GM12874 (cell line): ENCODE results near the gene NKD2.

Source experiments
- CTCF ChIP-seq: IDR thresholded peaks from 2 replicates; pipeline ENCODE4 v1.5.1; 2011; ENCODE audit warnings: low read depth, mild to moderate bottlenecking, control low read depth, low read length, moderate library complexity; ENCODE audit not compliant: insufficient read depth

NKD2 gene

GRCh38 chr5:962801-963200 is 45.8 kb upstream of the NKD2 start:
- no peak for TF ChIP-seq CTCF

- no peak for TF ChIP-seq CTCF
Measured at GRCh38 chr5:963310-963672, 45.3 kb upstream of the NKD2 start.

- TF ChIP-seq CTCF: no peak
Measured at GRCh38 chr5:963673-964531, 44.7 kb upstream of the NKD2 start.

GRCh38 chr5:964821-965220 is 43.8 kb upstream of the NKD2 start:
- no peak for TF ChIP-seq CTCF

GRCh38 chr5:965604-966344 is 42.8 kb upstream of the NKD2 start:
- TF ChIP-seq CTCF: no peak

GRCh38 chr5:966345-966710 is 42.3 kb upstream of the NKD2 start:
- no peak for TF ChIP-seq CTCF

- TF ChIP-seq CTCF: no peak
Measured at GRCh38 chr5:966941-967340, 41.7 kb upstream of the NKD2 start.
